Measurements from ENCODE around the gene AGBL1. TPM values are rescaled to one million over a fixed set of nuclear protein-coding genes. Genes with fewer than 3 reads are reported as not detected.
A peak's percentile ranks its signal among the peaks of the same experiment; 100 is the strongest.
"Not testable (repeated sequence)": the region's sequence is repeated elsewhere in the genome, so short reads cannot be mapped to it uniquely, and the experiment has no call there.

AGBL1 gene
- total RNA-seq, 1 experiment from 2014 or later: not detected

DNA sequence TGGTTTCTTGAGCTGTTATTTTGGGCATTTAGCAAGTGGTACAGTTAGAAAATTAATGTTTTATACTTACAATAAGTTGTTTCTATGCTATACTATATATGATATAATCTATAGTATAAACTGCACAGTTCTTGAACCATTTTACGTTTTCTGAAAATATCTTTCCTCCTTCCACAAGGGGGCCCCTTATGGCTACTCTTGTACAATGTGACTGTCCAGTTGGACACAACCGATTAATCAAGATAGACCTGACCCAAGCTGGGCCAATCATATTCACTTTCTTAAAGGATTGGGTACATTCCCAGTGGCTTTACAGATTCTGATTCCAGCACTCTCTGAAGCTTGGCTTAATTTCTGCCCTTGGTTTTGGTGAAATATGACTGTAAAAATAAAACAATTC lies 953.4 kb downstream of the AGBL1 start:
- Mint-ChIP-seq H3K36me3 (ENCODE audit: insufficient read depth, unreplicated experiment) (no peaks in the 10 kb centered on the region), H3K9me3 (ENCODE audit: unreplicated experiment) (no peaks in the 10 kb centered on the region), H3K27ac (ENCODE audit: unreplicated experiment) (no peak overlapping the region), H3K27me3 (ENCODE audit: insufficient read depth, unreplicated experiment) (no peaks in the 10 kb centered on the region), H3K4me3 (ENCODE audit: unreplicated experiment) (no peak overlapping the region), H3K4me1 (ENCODE audit: low read depth, unreplicated experiment) (no peaks in the 10 kb centered on the region)
- TF ChIP-seq, protein P1, sequence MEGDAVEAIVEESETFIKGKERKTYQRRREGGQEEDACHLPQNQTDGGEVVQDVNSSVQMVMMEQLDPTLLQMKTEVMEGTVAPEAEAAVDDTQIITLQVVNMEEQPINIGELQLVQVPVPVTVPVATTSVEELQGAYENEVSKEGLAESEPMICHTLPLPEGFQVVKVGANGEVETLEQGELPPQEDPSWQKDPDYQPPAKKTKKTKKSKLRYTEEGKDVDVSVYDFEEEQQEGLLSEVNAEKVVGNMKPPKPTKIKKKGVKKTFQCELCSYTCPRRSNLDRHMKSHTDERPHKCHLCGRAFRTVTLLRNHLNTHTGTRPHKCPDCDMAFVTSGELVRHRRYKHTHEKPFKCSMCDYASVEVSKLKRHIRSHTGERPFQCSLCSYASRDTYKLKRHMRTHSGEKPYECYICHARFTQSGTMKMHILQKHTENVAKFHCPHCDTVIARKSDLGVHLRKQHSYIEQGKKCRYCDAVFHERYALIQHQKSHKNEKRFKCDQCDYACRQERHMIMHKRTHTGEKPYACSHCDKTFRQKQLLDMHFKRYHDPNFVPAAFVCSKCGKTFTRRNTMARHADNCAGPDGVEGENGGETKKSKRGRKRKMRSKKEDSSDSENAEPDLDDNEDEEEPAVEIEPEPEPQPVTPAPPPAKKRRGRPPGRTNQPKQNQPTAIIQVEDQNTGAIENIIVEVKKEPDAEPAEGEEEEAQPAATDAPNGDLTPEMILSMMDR (IDR thresholded peaks at IDR 0.05; ENCODE audit: insufficient read depth in 1 of 2, low read depth in 1 of 2, low read length in 1 of 2, severe bottlenecking in 1 of 2, unreplicated experiment in 1 of 2): peak; percentile 14 to 20
- Histone ChIP-seq H3K9me3 (no peaks in the 10 kb centered on the region), H3K36me3 (ENCODE audit: control insufficient read depth, insufficient read depth, low read length) (no peaks in the 10 kb centered on the region), H3K27me3 (replicated peaks; ENCODE audit: control insufficient read depth, insufficient read depth, low read length) (no peaks in the 10 kb centered on the region), H3K4me1 (no peaks in the 10 kb centered on the region), H3K4me3 (ENCODE audit: low read depth, low read length) (no peak overlapping the region)
- DNase-seq: peak in 1 of 2 experiments; percentile 6
- ChIA-PET CTCF (no interaction called here), POLR2A (no interaction called here)
- no TSS peak for BruUV-seq (replicated peaks)
- intact Hi-C loops (cut with micrococcal nuclease; ENCODE audit: unreplicated experiment): no loop called here

DNA sequence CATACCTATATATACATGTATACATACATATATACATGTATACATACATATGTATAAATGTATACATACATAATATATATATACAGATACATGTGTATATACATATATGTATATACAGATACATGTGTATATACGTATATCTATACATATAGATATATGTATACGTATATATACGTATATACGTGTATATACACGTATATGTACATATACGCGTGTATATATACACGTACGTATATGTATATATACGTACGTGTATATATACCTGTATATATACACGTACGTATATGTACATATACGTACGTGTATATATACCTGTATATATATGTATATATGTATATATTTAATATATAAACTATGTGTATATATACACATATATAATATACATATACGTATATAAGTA lies 955.2 kb downstream of the AGBL1 start:
- no peaks in the 10 kb centered on the region for H3K4me1 Mint-ChIP-seq (ENCODE audit: low read depth, unreplicated experiment)
- H3K27me3 Mint-ChIP-seq (ENCODE audit: insufficient read depth, unreplicated experiment): peaks cover 2% of the 10 kb centered on the region
- no peaks in the 10 kb centered on the region for H3K9me3 Mint-ChIP-seq (ENCODE audit: unreplicated experiment)
- no peaks in the 10 kb centered on the region for H3K27me3 ChIP-seq (replicated peaks; ENCODE audit: control insufficient read depth, insufficient read depth, low read length)
- no TSS peak for BruUV-seq (replicated peaks)
- no peak overlapping the region for H3K4me3 ChIP-seq (ENCODE audit: low read depth, low read length)
- ChIA-PET CTCF (no interaction called here), POLR2A (no interaction called here)
- no peak overlapping the region for H3K4me3 Mint-ChIP-seq (ENCODE audit: unreplicated experiment)
- intact Hi-C loops (cut with micrococcal nuclease; ENCODE audit: unreplicated experiment): no loop called here
- no peak overlapping the region for H3K27ac Mint-ChIP-seq (ENCODE audit: unreplicated experiment)
- H3K36me3 Mint-ChIP-seq (ENCODE audit: insufficient read depth, unreplicated experiment): no peaks in the 10 kb centered on the region
- no peaks in the 10 kb centered on the region for H3K36me3 ChIP-seq (ENCODE audit: control insufficient read depth, insufficient read depth, low read length)
- no peak for DNase-seq
- no peaks in the 10 kb centered on the region for H3K9me3 ChIP-seq
- TF ChIP-seq, protein P1 (IDR thresholded peaks at IDR 0.05; ENCODE audit: insufficient read depth in 1 of 2, low read depth in 1 of 2, low read length in 1 of 2, severe bottlenecking in 1 of 2, unreplicated experiment in 1 of 2): no peak
- no peaks in the 10 kb centered on the region for H3K4me1 ChIP-seq

DNA sequence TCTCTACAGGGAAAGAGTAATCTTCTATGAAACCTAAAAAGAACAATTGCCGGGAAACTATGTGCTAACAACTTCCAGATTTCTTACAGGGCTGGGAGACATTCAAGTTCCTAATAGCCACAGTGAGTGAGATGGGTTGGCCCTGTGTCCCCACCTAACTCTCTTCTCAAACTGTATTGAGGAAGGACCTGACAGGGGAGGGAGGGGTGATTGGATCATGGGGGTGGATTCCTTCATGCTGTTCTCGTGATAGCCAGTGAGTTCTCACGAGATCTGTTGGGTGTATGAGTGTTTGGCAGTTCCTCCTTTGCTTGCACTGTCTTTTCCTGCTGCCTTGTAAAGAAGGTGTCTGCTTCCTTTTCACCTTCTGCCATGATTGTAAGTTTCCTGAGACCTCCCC lies 958.7 kb downstream of the AGBL1 start:
- Mint-ChIP-seq H3K4me1 (ENCODE audit: low read depth, unreplicated experiment) (no peaks in the 10 kb centered on the region), H3K27ac (ENCODE audit: unreplicated experiment) (no peak overlapping the region), H3K4me3 (ENCODE audit: unreplicated experiment) (no peak overlapping the region), H3K9me3 (ENCODE audit: unreplicated experiment) (no peaks in the 10 kb centered on the region), H3K36me3 (ENCODE audit: insufficient read depth, unreplicated experiment) (no peaks in the 10 kb centered on the region), H3K27me3 (ENCODE audit: insufficient read depth, unreplicated experiment) (peaks cover 2% of the 10 kb centered on the region)
- no peak for DNase-seq
- Histone ChIP-seq H3K9me3 (no peaks in the 10 kb centered on the region), H3K36me3 (ENCODE audit: control insufficient read depth, insufficient read depth, low read length) (no peaks in the 10 kb centered on the region), H3K4me1 (no peaks in the 10 kb centered on the region), H3K27me3 (replicated peaks; ENCODE audit: control insufficient read depth, insufficient read depth, low read length) (no peaks in the 10 kb centered on the region), H3K4me3 (ENCODE audit: low read depth, low read length) (no peak overlapping the region)
- BruUV-seq (replicated peaks): no TSS peak
- ChIA-PET POLR2A (no interaction called here), CTCF (no interaction called here)
- TF ChIP-seq, protein P1 (IDR thresholded peaks at IDR 0.05; ENCODE audit: insufficient read depth in 1 of 2, low read depth in 1 of 2, low read length in 1 of 2, severe bottlenecking in 1 of 2, unreplicated experiment in 1 of 2): no peak
- intact Hi-C loops (cut with micrococcal nuclease; ENCODE audit: unreplicated experiment): no loop called here

DNA sequence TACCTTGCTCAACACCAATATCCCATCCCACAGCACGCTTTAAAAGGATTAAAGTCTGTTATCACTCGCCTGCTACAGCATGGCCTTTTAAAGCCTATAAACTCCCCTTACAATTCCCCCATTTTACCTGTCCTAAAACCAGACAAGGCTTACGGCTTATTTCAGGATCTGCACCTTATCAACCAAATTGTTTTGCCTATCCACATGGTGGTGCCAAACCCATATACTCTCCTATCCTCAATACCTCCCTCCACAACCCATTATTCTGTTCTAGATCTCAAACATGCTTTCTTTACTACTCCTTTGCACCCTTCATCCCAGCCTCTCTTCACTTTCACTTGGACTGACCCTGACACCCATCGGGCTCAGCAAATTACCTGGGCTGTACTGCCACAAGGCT lies 962.9 kb downstream of the AGBL1 start:
- H3K4me3 Mint-ChIP-seq (ENCODE audit: unreplicated experiment); DNase-seq; CTCF ChIA-PET; H3K27ac Mint-ChIP-seq (ENCODE audit: unreplicated experiment); H3K27me3 Mint-ChIP-seq (ENCODE audit: insufficient read depth, unreplicated experiment); H3K4me1 ChIP-seq; H3K9me3 ChIP-seq; H3K4me3 ChIP-seq (ENCODE audit: low read depth, low read length); BruUV-seq (replicated peaks); intact Hi-C loops (cut with micrococcal nuclease; ENCODE audit: unreplicated experiment); H3K36me3 Mint-ChIP-seq (ENCODE audit: insufficient read depth, unreplicated experiment); POLR2A ChIA-PET; H3K9me3 Mint-ChIP-seq (ENCODE audit: unreplicated experiment); H3K27me3 ChIP-seq (replicated peaks; ENCODE audit: control insufficient read depth, insufficient read depth, low read length); H3K4me1 Mint-ChIP-seq (ENCODE audit: low read depth, unreplicated experiment); H3K36me3 ChIP-seq (ENCODE audit: control insufficient read depth, insufficient read depth, low read length): not testable (repeated sequence)
